HG03378 (cell line): Measurements from ENCODE around the gene PDE4C.
"Not testable (repeated sequence)": the region's sequence is repeated elsewhere in the genome, so short reads cannot be mapped to it uniquely, and the experiment has no call there.

ENCODE experiments used
- ATAC-seq: cut with Tn5 transposase; IDR thresholded peaks from one replicate; pipeline ENCODE4 v1.9.1; 2021; ENCODE audit warnings: mild to moderate bottlenecking, moderate library complexity; ENCODE audit not compliant: unreplicated experiment

The PDE4C gene

GRCh38 chr19:18223860-18224524 is 2.2 kb downstream of the PDE4C start:
- ATAC-seq, result no peak

DNA sequence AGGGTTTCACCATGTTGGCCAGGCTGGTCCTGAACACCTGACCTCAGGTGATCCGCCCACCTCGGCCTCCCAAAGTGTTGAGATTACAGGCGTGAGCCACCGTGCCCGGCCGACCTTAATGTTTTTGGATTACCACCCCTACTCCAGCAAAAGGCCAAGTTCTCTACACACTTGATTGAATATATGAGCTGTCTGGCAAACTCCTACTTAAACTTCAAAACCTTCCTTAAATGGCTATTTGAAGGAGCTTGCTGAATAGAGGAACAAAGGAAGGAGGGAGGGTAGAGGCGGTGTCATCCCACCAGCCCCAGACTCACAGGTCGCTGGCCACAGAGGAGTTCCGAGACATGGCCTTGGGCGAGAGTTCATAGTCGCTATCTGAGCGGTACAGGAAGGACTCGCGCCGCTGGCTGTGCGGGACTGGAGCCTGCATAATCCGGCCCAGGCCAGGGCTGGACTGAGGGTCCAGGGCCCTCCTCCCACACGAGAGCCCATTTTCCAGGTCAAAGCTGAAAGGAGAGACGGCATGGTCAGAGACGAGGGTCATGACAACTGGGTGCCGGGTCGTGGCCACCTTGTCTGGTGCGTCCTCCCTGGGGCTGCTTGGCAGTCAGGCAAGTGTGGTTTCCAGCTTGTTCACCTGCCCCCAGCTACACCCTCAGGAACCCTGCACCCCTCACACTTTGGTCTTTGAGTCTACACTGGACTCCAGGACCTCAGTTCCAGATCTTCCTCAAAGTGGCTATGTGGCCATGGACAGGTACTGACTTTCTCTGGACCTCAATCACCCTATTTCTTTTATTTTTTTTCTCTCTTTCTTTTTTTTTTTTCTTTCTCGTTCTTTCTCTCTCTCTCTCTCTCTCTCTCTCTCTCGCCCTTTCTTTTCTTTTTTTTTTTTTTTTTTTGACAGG is 4.2 kb downstream of the PDE4C start:
- no peak for ATAC-seq

- no peak for ATAC-seq
These were observed 5.5 kb downstream of the PDE4C start for GRCh38 chr19:18220632-18221275.

- no peak for ATAC-seq
These were observed 6.2 kb downstream of the PDE4C start for GRCh38 chr19:18219911-18220631.

GRCh38 chr19:18218600-18218999 is 7.6 kb downstream of the PDE4C start:
- ATAC-seq, result no peak

- ATAC-seq, result no peak
These were observed 8.1 kb downstream of the PDE4C start for GRCh38 chr19:18218159-18218558.

GRCh38 chr19:18216789-18217188 is 9.4 kb downstream of the PDE4C start:
- ATAC-seq, result no peak

GRCh38 chr19:18214779-18215433 is 11.3 kb downstream of the PDE4C start:
- no peak for ATAC-seq

DNA sequence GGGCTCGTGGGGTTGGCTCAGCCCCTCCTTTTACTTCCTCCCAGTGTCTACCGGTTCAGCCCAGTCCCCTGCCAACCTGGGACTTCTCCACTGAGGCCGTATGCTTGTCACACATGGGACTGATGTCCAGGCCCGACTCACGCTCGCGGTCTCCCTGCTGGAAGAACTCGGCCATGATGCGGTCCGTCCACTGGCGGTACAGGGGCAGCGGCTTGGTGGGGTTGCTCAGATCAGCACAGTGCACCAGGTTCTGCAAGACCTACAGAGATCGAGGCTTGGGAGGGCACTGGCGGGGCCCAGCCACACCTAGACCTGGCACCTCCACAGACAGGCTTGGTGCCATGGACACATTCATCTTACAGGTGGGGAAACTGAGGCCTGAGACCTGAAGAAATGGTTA is 14.6 kb downstream of the PDE4C start:
- ATAC-seq, result no peak

GRCh38 chr19:18209912-18210311 is 16.3 kb downstream of the PDE4C start:
- ATAC-seq, result not testable (repeated sequence)

DNA sequence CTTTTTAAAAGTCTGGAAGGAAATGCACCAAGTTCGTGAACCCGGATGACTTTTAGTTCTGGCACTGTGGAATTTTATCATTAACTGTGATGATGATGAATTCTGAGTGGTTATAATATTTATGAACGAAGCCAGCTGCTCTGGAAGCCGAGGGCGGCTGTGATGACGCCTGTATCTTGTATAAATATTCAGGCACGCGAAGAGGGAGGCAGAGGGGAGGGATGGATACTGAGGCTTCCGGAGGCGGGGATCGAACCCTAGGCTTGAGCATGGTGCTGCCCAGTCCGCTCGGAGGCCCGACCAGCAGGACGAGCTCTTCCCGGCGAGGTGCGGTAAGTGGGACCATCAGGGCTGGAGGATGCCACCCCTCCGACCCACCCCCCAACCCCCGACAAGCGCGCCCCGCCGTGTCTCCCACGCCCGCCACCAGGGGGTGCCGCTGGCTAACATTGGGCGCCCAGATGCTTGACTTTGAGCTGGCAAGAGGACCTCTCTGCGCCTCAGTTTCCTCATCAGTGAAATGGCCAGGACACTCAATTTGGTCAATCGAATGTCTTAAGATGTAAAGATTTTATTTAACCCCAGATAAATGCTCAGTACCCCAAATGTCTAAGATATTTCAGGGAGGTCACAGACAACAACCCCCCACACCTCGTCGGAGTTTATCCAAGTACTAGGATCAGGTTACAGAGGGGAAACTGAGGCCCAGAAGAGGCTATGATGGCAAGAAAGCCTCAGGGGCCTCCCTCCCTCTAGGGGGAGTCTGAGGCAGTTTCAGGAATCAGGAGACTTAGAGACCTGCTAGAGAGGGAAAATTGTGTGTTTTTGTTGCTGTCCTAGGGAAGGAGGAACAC is 17.9 kb downstream of the PDE4C start:
- no peak for ATAC-seq

DNA sequence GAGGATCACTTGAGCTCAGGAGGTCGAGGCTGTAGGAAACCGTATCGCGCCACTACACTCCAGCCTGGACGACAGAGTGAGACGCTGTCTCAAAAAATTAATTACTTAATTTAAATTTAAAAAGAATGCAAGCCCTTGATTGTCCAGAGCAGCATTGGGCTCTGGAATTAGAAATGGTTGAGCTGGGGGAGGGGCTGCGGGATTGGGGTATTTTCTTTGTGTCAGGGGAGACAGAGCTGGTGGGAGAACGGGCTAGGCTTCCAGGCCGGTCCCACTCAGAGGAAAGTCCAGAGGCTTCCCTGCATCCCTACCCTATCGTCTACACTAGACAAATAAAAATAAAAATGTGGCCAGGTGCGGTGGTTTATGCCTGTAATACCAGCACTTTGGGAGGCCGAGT is 20.2 kb downstream of the PDE4C start:
- ATAC-seq, result no peak

- no peak for ATAC-seq
These were observed 20.9 kb downstream of the PDE4C start for GRCh38 chr19:18205200-18205892.

DNA sequence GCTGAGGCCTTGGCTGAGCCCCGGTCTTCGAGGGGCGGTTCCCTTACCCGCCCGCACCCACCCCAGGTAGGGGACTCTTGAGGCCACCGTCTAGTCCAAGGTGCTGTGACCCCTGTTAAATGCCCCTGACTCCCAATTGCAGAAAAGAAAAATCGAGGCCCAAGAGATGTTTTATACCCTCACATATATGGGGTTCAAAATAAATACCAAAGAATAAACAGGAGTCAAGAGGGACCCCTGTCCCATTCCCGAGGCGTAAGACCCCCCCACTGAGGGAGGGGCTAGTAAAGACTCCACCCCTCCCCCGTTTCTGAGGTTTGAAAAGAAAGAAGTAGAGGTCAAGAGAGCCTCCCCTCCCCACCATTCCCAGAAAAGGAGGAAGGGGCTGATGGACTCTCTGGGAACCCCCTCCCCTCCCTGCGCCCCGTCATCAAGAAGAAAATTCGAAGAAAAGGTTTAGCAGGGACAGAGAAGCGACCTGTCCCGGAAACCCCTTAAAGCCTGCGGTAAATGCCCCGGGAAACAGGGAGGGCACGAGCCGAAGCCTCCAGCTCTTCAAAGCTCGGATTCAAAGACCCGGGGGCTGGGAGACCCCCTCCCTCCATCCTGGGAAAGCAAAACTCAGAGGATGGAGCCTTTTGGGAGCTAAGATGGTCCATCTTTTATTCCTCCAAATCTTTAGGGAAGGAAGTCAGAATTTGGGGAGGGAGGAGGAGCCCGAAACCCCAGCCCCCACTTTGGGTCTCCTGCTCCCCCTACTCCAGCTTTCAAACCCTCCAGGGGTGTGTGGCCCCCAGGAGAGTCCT is 21.6 kb downstream of the PDE4C start:
- peak; percentile 15 for ATAC-seq

DNA sequence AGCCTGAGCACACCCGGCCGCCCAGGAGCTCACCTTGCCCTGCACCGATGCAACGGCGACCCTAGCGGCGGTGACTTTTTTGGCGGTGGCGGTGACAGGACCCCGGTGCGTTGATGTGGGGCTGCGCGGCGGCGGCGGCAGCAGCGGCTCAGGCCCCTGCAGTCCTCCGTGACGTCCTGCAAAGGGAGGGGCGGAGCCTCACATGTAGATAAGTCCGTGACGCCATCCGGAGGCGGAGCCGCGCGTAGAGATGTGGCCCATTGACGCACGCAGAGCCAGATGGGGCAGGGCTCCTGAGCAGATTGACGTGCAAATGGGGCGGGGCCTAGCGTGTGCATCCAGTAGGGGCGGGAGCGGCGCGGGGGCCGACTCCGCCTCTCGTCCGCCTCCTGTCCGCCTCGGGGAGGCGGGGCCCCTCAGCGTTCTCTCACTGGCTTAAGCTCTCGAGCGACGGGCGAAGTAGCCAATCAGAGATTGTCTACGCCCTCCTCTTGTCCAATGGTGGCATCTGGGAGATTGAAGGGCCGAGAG is 22.3 kb downstream of the PDE4C start, which contains the start of gene RAB3A:
Gene RAB3A, minus strand, starts transcription at position 180 of the 531 bp plus-strand sequence. CDS start 1,302 bp downstream, outside the sequence.
- peak; percentile 86 for ATAC-seq

GRCh38 chr19:18203408-18203862 is 22.8 kb downstream of the PDE4C start:
- peak; percentile 0 for ATAC-seq

GRCh38 chr19:18202778-18203407 is 23.3 kb downstream of the PDE4C start:
- ATAC-seq, result no peak
